Hematopoietic multipotent progenitor cell (in vitro differentiated cells): ENCODE results near the gene NR1I2. TPM values are rescaled to one million over a fixed set of nuclear protein-coding genes. Genes with fewer than 3 reads are reported as not detected.

Source experiments
- DNase-seq, 3 donors: peaks; one replicate each; pipeline ENCODE4 v3.0.0-alpha.2; 2011 to 2015; ENCODE audit warnings: low read depth in 2 of 3, low spot score in 2 of 3
- total RNA-seq: library from RNA; depleted of rRNA; stranded (reverse); fragments of >200 nt; gene quantifications from one replicate; pipeline ENCODE4 v1.2.3, GENCODE V29; 2012

Gene NR1I2
- total RNA-seq, 1 donor: 2.4 TPM

- DNase-seq: no peak
These were observed 3.1 kb upstream of the NR1I2 start for GRCh38 chr3:119778811-119779210.

- DNase-seq: peak in 1 of 3 donors; percentile 9
These were observed 2.0 kb upstream of the NR1I2 start for GRCh38 chr3:119779731-119780383.

GRCh38 chr3:119782460-119782859 lies 559 bp downstream of the NR1I2 start:
- no peak for DNase-seq

- DNase-seq: no peak
These were observed 1.4 kb downstream of the NR1I2 start for GRCh38 chr3:119783255-119783654.

GRCh38 chr3:119783883-119784282 lies 2.0 kb downstream of the NR1I2 start:
- DNase-seq: peak in 2 of 3 donors; percentile 9 to 47

- DNase-seq: no peak
These were observed 4.5 kb downstream of the NR1I2 start for GRCh38 chr3:119786409-119786808.

- no peak for DNase-seq
These were observed 8.5 kb downstream of the NR1I2 start for GRCh38 chr3:119790369-119790768.

- no peak for DNase-seq
These were observed 10.4 kb downstream of the NR1I2 start for GRCh38 chr3:119792270-119792669.

GRCh38 chr3:119794401-119794800 lies 12.5 kb downstream of the NR1I2 start:
- no peak for DNase-seq

- DNase-seq: no peak
These were observed 13.2 kb downstream of the NR1I2 start for GRCh38 chr3:119794971-119795612.

- DNase-seq: no peak
These were observed 13.9 kb downstream of the NR1I2 start for GRCh38 chr3:119795849-119796248.

- DNase-seq: no peak
These were observed 14.5 kb downstream of the NR1I2 start for GRCh38 chr3:119796368-119796767.

GRCh38 chr3:119796785-119797184 lies 14.9 kb downstream of the NR1I2 start:
- DNase-seq: no peak

- no peak for DNase-seq
These were observed 18.9 kb downstream of the NR1I2 start for GRCh38 chr3:119800844-119801243.

GRCh38 chr3:119808244-119808643 lies 26.3 kb downstream of the NR1I2 start:
- no peak for DNase-seq

- no peak for DNase-seq
These were observed 26.9 kb downstream of the NR1I2 start for GRCh38 chr3:119808843-119809242.

- no peak for DNase-seq
These were observed 27.5 kb downstream of the NR1I2 start for GRCh38 chr3:119809249-119810017.

- peak; percentile 26 to 52 (median 52) for DNase-seq
These were observed 28.1 kb downstream of the NR1I2 start for GRCh38 chr3:119810018-119810435.

GRCh38 chr3:119812491-119813058 lies 30.7 kb downstream of the NR1I2 start:
- no peak for DNase-seq

GRCh38 chr3:119815716-119816115 lies 33.8 kb downstream of the NR1I2 start:
- DNase-seq: no peak

GRCh38 chr3:119817071-119817470 lies 35.2 kb downstream of the NR1I2 start:
- no peak for DNase-seq
